GM19438 (cell line): ENCODE data around the gene GPI.

ENCODE experiments used
- ATAC-seq: cut with Tn5 transposase; IDR thresholded peaks from one replicate; pipeline ENCODE4 v1.9.1; 2021; ENCODE audit warnings: low read depth; ENCODE audit not compliant: unreplicated experiment

Gene GPI

DNA sequence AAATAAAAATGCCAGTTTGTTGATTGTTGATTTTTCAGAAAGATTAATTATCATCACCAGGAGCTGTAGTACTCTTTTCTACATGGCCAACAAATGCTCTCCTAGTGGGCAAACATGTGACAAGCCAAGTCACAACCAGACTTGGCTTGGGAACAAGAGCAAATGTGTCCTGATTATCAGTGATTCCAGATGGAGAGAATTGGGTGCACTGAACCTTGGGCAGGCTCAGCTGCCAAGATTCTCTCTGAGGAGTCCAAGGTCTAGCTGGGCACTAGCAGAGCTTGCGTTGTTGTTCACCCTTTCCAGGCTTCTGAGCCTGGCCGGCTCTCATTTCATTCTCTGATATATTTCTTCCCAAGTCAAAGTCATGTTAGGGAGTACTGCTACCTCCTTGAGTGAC, 27.3 kb upstream of the GPI start:
- ATAC-seq, result no peak

DNA sequence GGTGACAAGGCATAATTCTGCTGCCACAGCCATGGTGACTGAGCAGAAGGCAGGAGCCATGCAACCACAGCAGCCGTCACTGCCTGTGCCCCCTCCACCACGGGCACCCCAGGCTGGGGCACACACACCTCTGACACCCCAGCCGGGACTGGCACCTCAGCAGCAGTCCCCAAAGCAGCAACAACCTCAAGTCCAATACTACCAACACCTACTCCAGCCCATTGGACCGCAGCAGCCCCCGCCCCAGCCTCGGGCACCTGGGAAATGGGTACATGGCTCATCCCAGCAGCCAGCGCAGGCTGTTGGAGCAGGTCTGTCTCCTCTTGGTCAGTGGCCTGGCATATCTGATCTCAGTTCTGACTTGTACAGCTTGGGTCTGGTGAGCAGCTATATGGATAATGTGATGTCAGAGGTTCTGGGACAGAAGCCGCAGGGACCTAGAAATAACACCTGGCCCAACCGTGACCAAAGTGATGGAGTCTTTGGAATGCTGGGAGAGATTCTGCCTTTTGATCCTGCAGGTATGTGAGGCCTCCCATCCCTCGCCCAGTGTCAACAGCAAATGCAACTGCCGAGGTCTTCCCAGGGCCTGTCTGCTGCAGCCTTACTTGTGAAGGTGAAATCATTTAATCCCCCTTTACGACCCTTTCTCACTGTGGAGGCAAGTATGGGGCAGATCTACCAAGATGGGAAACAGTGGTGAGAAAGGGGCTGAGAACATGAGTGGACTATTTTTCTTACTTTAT, 22.9 kb upstream of the GPI start:
- ATAC-seq, result no peak

GRCh38 chr19:34343751-34344150, 21.2 kb upstream of the GPI start:
- ATAC-seq, result no peak

GRCh38 chr19:34345947-34346351, 19.0 kb upstream of the GPI start:
- ATAC-seq, result no peak

DNA sequence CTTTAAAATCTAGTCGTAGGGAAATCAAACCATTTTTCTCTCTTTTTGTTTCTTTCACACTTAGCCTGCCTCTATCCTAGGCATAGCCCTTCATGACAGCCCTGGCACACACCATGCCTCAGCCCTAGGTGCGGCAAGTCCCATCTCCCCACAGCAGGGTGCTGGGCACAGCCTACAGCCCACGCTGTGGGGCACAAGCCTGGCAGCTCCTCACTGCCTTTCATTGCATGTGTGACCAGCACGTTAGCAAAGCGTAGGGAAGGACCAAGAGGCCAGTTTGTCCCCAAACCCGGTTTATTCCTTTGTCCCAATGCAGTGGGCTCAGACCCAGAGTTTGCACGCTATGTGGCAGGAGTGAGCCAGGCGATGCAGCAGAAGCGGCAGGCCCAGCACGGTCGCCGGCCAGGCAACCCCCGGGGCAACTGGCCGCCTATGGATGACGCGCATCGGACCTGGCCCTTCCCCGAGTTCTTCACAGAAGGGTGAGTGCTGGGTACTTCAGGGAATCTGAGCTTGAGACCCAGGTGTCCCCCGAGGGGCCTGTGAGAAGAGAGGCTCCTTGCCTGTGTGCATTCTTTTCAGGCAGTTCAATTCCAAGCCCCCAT, 17.3 kb upstream of the GPI start:
- ATAC-seq, result no peak

- ATAC-seq, result no peak
Measured at GRCh38 chr19:34348899-34349487, 16.0 kb upstream of the GPI start.

DNA sequence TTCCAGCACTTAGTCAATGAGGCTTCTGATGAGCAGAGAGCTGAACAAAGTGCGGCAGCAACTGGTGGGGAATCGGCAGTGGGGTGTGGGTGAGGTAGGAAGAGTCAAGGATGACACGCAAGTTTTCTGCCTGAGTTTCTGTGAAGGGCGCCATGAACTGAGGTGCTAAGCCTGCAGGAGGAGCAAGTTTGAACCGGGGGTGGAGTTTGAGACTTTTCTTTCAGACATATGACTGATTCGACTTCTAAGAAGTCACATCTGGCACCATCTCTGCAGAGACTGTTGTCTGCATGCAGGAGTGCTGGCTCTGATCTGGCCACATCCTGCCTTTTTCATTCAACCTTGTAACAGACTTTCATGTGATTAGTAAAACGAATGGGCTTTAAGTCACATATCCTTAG, 14.8 kb upstream of the GPI start:
- no peak for ATAC-seq

- ATAC-seq, result no peak
Measured at GRCh38 chr19:34351382-34351826, 13.6 kb upstream of the GPI start.

DNA sequence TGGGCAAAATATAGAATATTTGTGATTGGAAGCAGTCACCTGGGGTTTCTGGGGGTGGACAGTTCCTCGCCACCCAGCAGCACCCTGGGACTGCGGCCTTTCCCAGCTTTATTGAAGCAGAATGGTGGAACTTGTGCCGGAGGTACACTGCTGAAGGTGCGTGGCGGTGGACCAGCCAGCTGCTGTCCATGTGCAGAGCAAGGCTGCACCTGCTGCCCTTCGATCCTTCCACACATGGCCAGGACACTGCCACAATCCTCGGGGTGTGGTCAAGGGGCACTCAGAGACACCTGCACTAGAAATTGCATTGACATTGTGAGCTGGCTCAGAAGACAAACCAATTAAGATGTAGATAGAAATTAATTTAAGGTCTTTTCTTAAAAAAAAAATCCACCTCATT, 11.4 kb upstream of the GPI start:
- no peak for ATAC-seq

DNA sequence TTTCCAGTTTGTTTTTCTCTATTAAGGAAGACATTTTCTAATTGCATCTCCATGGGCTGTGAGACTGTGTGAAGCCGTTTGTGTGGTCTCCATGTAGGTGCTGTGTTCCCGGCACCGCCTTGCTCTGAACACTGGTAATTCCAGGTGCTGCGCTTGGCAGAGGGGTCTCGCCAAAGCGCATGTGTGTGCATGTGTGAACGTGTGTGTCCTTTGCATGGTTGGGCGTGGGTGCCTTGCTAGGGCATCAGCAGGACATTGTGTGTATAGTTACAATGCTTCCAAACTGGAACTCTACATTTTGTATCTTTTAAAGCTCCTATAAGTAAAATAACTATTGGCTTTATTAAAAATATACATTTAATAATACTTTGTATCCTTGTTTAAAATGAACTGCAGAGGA, 9.8 kb upstream of the GPI start:
- ATAC-seq, result no peak

DNA sequence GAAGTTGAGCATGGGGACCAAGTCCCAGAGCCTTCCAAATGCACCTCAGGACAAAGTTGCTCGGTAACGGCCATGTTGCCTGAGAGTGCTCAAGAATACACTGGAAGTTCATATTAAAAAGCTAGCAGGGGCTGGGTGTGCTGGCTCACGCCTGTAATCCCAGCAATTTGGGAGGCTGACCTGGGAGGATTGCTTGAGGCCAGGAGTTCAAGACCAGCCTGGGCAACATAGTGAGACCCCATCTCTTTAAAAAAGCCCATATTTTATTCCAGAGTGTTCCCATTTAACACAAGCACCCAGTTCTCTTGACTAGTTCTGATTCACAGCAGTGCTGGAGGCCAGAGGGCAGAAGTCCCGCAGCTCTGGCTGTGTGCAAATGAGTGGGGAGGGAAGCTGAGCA, 8.1 kb upstream of the GPI start:
- ATAC-seq, result no peak

DNA sequence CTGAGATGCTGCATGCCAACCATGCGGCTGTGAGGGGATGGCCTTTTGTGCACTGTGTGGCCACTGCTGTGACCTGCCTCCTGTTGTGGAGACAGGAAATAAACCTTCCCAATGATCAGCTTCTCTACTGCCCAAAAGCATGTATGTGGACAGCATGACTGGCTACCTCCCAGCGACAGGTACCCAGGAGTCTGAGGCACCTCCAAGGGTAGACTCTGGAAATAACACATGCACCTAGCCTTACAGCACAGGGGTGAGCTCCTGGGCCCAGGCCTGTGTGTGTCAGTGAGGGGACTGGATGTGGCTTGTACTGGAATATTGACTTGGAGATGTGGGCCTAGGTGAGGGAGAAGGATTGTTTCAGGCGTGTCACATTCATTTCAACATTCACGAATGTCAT, 7.6 kb upstream of the GPI start:
- no peak for ATAC-seq

- ATAC-seq, result peak; percentile 79
Measured at GRCh38 chr19:34359140-34359953, 5.6 kb upstream of the GPI start.

- ATAC-seq, result no peak
Measured at GRCh38 chr19:34359954-34360315, 5.1 kb upstream of the GPI start.

DNA sequence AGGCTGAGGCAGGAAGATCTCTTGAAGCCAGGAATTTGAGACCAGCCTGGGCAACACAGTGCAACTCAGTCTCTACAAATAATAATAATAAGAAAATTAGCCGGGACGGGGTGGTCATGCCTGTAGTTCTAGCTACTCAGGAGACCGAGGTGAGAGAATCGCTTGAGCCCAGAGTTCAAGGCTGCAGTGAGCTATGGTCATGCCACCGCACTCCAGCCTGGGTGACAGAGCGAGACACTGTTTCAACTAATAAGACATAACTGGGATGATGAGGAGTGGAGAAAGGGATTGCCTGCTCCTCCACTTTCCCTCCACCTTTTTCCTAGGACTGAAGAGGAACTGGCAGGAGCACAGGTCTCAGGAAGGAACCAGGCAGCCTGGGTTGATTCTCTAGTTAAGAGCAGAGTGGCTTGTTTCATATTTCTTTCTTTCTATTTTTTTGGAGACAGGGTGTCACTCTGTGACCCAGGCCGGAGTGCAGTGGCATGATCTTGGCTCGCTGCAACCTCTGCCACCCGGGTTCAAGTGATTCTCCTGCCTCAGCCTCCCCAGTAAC, 4.6 kb upstream of the GPI start:
- no peak for ATAC-seq

- ATAC-seq, result no peak
Measured at GRCh38 chr19:34362679-34363069, 2.3 kb upstream of the GPI start.

DNA sequence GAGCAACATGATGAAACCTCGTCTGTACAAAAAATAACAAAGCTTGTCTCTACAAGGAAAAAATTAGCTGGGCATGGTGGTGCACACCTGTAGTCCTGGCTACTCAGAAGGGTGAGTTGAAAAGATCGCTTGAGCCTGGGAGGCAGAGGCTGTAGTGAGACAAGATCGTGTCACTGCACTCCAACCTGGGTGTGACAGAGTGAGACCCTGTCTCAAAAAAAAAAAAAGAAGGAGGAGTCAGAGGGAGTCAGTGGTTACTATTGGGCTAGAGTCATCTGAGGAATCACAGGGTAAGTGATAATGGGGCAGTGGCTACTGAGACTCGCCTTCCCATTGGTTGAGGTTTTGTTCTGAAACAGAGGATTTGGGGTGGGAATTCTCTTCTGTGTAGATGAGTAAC, 1.9 kb upstream of the GPI start:
- ATAC-seq, result no peak

DNA sequence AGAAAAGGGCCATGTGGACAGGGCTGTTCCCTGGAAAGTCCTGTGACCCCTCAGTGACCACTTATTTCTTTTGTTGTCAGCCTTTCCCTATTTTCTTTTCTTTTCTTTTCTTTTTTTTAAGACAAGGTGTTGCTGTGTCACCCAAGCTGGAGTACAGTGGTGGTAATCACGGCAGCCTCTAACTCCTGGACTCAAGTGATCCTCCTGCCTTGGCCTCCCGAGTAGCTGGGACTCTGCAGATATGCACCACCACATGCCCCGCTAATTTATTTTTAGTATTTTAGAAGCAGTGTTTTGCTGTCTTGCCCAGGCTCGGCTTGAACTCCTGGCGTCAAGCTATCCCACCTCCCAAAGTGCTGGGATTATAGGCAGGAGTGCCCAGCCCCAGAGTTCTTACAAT, 1.1 kb upstream of the GPI start:
- no peak for ATAC-seq

DNA sequence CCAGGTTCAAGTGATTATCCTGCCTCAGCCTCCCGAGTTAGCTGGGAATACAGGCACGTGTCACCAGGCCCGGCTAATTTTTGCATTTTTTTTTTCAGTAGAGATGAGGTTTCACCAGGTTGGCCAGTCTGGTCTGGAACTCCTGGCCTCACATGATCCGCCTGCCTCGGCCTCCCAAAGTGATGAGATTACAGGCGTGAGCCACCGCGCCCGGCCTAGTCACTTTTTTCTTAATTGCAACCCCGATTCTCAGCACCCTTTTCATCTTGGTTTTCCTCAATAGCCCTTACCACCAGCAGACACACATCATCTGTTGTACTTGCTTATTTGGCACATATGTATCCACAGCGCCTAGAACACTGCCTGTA, 550 bp upstream of the GPI start:
- ATAC-seq, result no peak

DNA sequence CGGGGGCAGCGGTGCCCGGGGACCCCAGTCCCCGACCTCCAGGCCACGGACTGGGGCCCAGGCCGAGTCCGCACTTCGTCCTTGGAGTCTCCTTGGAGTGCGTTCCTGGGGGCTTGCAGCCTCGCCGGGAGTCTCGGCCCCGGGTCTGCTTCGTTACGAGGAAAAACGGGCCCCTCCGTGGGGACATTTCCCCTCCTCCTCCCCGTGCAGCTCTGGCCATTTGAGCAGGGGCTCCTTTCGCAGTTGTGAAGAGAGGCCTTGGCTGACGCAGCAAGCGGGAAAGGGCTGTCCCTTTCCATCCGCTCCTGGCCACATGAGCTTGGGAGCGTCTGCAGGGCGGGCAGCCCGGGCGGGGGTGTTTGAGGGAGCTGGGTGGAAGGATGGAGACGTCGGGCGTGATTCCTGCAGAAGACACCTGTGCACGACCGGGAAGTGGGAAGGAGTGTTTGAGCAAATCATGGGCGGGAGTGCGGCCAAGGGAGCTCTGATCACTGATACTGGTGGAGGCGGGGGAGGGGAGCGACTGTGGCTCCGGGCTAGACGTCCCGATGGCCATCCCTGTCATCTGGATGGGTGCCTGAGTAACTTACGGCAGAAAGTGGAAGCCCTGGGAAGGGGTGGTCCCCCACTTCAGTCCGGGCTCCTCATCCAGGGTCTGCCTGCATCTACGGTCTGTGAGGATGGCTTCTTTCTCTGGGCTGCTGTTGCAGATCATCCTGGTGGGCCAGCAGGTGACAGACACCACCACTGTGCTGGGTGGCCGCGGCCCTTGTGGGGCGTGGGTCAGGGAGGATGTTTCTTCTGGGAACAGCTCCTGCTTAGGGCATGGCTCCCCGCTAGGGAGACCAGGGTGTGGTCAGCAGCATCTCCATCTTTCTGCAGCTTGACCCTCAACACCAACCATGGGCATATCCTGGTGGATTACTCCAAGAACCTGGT, 736 bp downstream of the GPI start:
- peak; percentile 8 for ATAC-seq
